Omental fat pad (tissue), 4 donors: ENCODE measurements around the gene SWAP70. TPM values are rescaled to one million over a fixed set of nuclear protein-coding genes. Genes with fewer than 3 reads are reported as not detected.

Experiments
- ATAC-seq: fragments of 150-250 bp; one replicate; pipeline ENCODE4 v1.9.1; 2016; ENCODE audit warnings: mild to moderate bottlenecking, moderate library complexity; ENCODE audit not compliant: low FRiP score
- DNase-seq: peaks from one replicate; pipeline ENCODE4 v3.0.0-alpha.2; 2019; ENCODE audit warnings: low spot score
- total RNA-seq, 4 donors: library from RNA; depleted of rRNA; stranded (reverse); fragments of >200 nt; gene quantifications; one replicate each; pipeline ENCODE4 v1.1.0, GENCODE V29; 2016
- TF ChIP-seq, protein P1 (sequence below), 3 donors: fragments of 450-650 bp; IDR thresholded peaks; one replicate each; pipeline ENCODE4 v1.5.1; 2016 to 2017; ENCODE audit warnings: antibody characterized with exemption in 3 of 3, mild to moderate bottlenecking in 3 of 3, moderate library complexity in 2 of 3

Gene SWAP70
- total RNA-seq, 4 donors from 2014 or later = 35.6 to 81.7 (median 61.0) TPM

DNA sequence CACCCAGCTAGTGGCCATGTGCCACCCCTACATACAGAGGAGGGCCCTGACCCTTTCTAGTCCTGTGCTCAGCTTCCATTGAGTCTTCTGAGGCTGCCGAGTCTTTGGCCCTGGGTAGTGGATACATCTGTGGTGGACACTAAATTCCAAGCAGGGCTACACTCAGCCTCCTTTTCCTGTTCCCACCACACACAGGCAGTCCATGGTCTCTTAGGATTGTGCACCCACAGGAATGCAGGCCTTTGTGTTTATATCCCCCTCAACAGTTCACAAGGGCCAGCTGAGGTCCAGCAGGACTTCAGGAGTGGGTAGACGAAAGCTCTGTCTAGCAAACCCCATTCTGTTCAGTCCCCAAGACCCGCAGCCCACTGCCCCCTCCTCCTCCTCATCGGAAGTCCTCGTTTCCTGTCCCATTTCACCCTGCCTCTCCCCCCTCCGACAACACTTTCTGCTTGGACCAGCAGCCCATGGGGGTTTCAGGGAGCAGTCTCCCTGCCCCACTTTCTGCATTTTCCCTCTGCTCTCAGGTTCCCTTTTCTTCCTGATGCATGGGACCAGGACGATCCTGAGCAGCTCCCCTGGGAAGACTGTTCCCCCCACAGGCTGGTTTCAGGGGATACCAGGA is 91.8 kb downstream of the SWAP70 start:
- TF ChIP-seq, protein P1, sequence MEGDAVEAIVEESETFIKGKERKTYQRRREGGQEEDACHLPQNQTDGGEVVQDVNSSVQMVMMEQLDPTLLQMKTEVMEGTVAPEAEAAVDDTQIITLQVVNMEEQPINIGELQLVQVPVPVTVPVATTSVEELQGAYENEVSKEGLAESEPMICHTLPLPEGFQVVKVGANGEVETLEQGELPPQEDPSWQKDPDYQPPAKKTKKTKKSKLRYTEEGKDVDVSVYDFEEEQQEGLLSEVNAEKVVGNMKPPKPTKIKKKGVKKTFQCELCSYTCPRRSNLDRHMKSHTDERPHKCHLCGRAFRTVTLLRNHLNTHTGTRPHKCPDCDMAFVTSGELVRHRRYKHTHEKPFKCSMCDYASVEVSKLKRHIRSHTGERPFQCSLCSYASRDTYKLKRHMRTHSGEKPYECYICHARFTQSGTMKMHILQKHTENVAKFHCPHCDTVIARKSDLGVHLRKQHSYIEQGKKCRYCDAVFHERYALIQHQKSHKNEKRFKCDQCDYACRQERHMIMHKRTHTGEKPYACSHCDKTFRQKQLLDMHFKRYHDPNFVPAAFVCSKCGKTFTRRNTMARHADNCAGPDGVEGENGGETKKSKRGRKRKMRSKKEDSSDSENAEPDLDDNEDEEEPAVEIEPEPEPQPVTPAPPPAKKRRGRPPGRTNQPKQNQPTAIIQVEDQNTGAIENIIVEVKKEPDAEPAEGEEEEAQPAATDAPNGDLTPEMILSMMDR (IDR thresholded peaks at IDR 0.05) = no peak
- ATAC-seq (no peak), DNase-seq (no peak)

DNA sequence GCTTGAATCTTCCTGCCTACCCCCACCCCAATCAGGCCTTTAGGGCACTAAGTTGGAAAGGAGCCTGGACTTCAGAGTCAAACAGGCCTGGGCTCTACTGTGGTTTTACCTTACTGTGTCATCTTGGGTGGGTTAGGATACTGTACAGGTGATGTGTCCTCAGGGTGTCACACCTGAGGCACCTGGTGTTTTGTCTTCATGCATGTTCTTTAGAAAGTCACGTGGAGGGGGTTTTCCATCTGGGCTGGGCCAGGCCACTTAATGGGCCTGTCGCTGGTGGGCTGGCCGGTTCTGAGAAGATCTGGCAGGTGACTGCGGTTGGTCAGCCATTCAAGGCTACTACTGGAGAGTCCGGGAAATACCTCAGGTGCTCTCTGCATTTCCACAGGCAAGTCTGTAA is 92.6 kb downstream of the SWAP70 start:
- DNase-seq = no peak
- TF ChIP-seq, protein P1 (IDR thresholded peaks at IDR 0.05) = no peak
- no peak for ATAC-seq

DNA sequence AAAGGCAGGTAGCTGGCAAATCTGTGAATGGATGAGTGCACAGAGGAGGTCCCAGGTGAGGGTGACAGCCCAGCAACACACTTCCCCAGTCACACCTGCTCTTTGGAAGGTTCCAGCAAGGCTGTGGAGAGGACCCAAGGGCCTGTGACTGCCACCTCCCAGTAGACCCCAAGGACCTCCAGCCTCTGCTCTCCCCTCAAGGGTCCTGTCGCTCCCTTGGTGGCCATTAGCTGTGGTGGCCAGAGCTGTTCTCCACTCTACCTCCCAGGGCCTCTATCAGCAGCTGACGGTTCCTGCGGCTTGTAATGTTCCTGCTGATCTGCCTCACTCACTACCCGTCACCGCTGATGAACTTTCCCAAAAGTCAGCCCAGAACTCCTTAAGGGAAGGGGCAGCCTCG is 93.0 kb downstream of the SWAP70 start:
- no peak for ATAC-seq
- no peak for DNase-seq
- TF ChIP-seq, protein P1 (IDR thresholded peaks at IDR 0.05) = no peak

DNA sequence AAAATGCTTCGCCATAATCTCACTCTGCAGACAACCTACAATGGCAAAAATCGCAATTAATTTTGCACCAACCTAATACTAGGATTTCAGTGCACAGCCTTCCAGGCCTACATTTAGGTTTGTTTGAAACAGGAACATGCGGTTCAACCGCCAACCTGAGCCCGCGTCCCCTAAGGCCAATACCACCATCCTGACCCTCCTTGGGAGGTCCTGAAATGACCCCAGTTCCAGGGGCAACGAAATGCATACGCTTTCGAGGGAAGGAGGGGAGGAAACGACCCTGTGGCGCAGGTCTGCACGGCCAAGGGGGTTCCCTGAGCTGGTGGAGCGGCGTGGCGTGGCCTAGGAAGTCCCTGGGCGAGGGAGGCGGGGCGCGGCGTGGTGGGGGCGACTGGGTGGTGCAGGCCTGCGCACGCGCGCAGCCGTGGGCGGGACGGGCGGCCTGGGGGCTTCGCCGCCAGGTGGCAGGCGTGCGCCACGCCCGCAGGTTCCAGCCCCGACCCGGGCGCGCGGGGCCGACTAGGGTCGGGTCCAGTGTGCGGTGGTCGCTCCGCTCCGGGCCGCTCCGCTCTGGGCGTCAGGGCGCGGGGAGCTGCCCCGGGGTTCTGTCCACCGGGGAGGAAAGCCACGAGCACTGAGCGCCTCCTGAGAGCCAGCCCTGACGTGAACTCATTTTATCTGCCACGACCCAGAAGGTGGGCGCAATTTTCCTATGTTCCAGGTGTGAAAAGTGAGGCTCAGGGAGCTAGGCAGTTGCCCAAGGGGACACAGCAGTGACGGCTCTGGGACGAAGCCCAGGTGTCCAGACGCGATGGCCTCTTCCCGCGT is 94.1 kb downstream of the SWAP70 start:
- ATAC-seq = peak; percentile 82
- TF ChIP-seq, protein P1 (IDR thresholded peaks at IDR 0.05) = peak in 2 of 3 donors; percentile 79 to 97
- DNase-seq = peak; percentile 67

DNA sequence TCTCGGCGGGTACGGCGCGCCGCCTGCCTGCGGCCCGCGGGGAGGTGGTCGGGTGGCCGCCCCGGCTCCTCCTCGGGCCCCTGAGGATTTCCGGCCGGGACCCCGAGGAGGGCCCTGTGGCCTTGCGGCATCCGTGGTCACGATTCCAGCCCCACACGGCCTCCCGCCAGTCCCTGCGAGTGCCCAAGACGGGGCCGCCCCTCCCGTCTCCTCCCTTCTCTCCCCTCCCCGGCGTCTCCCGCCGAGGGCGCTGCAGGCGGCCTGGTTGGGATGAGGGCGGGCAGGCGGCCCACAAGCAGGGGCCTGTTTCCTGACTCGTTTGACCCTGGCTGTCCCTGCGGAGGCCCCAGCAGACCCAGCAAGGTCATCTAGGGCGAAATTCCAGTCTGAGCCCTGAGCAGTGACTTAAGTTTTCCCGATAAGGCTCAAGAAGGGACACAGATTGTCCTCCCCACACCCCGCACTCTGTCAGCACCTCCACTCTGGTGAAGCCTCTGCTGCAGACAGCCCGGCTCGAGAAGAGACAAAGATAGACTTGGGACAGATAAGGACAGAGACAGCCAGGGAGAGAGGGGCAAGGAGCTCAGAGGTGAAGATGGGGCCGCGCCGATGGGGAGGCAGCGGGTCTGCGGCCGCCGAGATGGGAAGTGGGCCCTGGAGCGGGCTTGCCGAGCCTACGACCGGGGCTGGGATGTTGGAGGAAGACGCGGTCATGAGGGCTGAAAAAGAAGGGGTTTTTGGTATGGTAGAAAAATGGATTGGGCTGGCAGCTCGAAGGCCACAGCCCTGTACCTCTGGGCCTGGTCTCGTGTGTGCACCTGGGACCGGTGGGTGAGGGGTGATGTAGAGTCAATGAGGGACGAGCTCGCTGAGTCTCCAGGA is 95.0 kb downstream of the SWAP70 start:
- ATAC-seq (peak; percentile 52), DNase-seq (no peak)
- TF ChIP-seq, protein P1 (IDR thresholded peaks at IDR 0.05) = no peak

DNA sequence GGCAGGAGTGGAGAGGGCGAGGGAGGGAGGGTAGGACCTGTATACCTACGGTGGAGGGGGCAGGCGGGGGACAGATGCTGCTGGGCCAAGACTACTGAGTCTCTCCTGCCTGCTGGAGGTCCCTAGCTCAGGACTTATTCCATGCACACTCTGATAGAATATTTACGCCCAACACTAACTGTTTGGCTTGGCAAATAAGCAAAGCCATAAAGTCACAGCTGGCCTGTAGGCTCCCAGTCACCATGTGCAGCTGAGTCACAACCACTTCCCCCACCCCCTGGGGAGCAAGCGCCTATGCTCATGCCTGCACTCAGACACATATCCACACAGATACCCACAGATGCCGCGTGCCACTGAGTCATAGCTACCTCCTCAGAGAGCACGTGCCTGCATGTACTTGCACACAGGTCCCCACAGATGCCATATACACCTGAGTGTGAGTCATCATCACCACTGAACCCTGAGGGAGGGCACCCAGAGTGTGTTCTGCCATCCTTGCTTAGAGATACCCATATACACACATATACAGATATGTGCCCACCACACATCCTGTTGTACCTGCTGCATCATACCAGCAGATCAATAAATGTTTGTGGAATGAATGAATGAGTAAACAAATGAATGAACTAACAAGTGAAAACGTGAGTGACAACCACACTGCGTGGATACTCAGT is 95.8 kb downstream of the SWAP70 start:
- DNase-seq = peak; percentile 94
- peak; percentile 55 for ATAC-seq
- TF ChIP-seq, protein P1 (IDR thresholded peaks at IDR 0.05) = no peak
